Umbilical cord (tissue), 1 donor: ENCODE data around the gene THUMPD2. TPM values are rescaled to one million over a fixed set of nuclear protein-coding genes. Genes with fewer than 3 reads are reported as not detected.

Experiments
- total RNA-seq: library from RNA; depleted of rRNA; stranded (reverse); fragments of >200 nt; gene quantifications from one replicate; pipeline ENCODE4 v1.2.3, GENCODE V29; 2014; ENCODE audit warnings: low replicate concordance; ENCODE audit not compliant: insufficient read depth

THUMPD2 gene
- total RNA-seq, 1 donor from 2014 or later, result 13.7 TPM

Other genes starting within 250 kb of the THUMPD2 start
- 3.9 TPM for gene TMEM178A, start 113.3 kb downstream of the THUMPD2 start, total RNA-seq